Stimulated activated naive CD8-positive, alpha-beta T cell treated with anti-CD3 and anti-CD28 coated beads, Interleukin-15, Interleukin-2, amounts not matched to agents 100 ng/mL and 50 ng/mL, for 24 hours (primary cell): ENCODE measurements around the gene AADAT.
"Not testable (repeated sequence)": the region's sequence is repeated elsewhere in the genome, so short reads cannot be mapped to it uniquely, and the experiment has no call there.

Source experiments
- H3K27ac Mint-ChIP-seq: one replicate; pipeline ENCODE4 v1.8.0; 2021; ENCODE audit warnings: mild to moderate bottlenecking, mixed read lengths
- H3K27me3 Mint-ChIP-seq: one replicate; pipeline ENCODE4 v1.8.0; 2021; ENCODE audit warnings: mixed read lengths
- H3K36me3 Mint-ChIP-seq: one replicate; pipeline ENCODE4 v1.8.0; 2021; ENCODE audit warnings: low read depth, mixed read lengths
- H3K4me1 Mint-ChIP-seq: one replicate; pipeline ENCODE4 v1.8.0; 2021; ENCODE audit warnings: low read depth, mixed read lengths
- H3K4me3 Mint-ChIP-seq: one replicate; pipeline ENCODE4 v1.8.0; 2021; ENCODE audit warnings: mild to moderate bottlenecking, mixed read lengths
- H3K9me3 Mint-ChIP-seq: one replicate; pipeline ENCODE4 v1.8.0; 2021; ENCODE audit warnings: mixed read lengths

The AADAT gene

DNA sequence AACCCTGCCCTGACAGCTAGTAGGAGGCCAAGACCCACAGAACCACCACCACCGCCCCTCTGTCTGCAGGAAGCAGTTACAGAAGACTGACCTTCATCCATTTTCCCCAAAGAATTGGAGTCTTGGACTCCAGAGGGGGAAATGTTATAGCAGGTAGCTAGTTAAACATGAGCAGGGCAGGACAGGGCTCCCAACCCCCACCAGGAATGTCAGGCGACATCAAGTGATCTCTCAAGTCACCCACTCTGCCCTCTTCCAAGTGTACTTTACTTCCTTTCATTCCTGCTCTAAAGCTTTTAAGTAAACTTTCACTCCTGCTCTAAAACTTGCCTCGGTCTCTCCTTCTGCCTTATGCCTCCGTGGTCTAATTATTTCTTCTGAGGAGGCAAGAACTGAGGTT is 17.1 kb upstream of the AADAT start:
- no peaks in the 10 kb centered on the region for H3K36me3 Mint-ChIP-seq
- no peaks in the 10 kb centered on the region for H3K27me3 Mint-ChIP-seq
- no peak overlapping the region for H3K4me3 Mint-ChIP-seq
- no peak overlapping the region for H3K27ac Mint-ChIP-seq
- H3K4me1 Mint-ChIP-seq, result no peaks in the 10 kb centered on the region
- H3K9me3 Mint-ChIP-seq, result no peaks in the 10 kb centered on the region

DNA sequence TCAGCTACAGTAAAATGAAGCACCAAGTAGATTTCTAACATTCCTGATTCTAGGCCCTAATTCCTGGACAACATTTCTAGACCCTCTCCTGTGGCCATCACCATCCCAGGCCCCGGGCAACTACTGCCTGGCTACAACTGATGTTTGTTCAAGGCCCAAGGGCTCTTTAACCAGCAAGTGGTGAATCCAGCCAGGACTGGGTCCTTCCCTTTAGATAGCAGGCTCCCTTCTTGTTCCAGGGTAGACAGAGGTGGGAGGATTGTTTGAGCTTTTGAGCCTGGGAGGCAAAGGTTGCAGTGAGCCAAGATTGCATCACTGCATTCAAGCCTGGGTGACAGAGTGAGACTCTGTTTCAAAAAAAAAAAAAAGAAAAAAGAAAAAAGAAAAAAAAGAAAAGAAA is 12.7 kb upstream of the AADAT start:
- Mint-ChIP-seq H3K9me3 (no peaks in the 10 kb centered on the region), H3K4me1 (no peaks in the 10 kb centered on the region), H3K27me3 (peaks cover 12% of the 10 kb centered on the region), H3K36me3 (no peaks in the 10 kb centered on the region), H3K27ac (no peak overlapping the region), H3K4me3 (no peak overlapping the region)

DNA sequence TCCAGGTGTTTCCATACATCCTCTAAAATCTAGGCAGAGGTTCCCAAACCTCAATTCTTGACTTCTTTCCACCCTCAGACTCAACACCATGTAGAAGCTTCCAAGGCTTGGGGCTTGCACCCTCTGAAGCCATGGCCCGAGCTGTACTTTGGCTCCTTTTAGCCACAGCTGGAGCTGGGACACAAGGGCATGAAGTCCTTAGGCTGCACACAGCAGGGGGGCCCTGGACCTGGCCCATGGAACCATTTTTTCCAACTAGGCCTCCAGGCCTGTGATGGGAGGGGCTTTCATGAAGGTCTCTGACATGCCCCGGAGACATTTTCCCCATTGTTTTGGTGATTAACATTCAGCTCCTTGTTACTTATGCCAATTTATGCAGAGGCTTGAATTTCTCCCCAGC is 8.4 kb upstream of the AADAT start:
- not testable (repeated sequence) for H3K27ac Mint-ChIP-seq, H3K4me3 Mint-ChIP-seq, H3K4me1 Mint-ChIP-seq, H3K36me3 Mint-ChIP-seq, H3K9me3 Mint-ChIP-seq
- H3K27me3 Mint-ChIP-seq, result peaks cover 20% of the 10 kb centered on the region

DNA sequence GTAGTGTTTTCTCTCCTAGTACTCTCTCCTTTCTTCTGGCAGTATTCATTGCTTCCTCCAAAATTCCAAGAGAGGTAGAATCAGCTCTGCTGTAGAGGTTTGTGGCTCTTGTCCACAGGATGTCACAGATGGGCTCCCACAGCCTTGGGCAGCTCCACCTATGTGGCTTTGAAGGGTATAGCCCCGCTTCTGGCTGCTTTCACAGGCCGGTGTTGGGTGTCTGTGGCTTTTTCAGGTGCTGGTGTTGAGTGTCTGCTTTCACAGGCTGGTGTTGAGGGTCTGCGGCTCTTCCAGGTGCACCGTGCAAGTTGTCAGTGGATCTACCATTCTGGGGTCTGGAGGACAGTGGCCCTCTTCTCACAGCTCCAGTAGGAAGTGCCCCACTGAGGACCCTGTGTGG is 7.9 kb upstream of the AADAT start:
- Mint-ChIP-seq H3K9me3 (no peaks in the 10 kb centered on the region), H3K4me3 (no peak overlapping the region), H3K4me1 (no peaks in the 10 kb centered on the region), H3K27ac (no peak overlapping the region), H3K27me3 (peaks cover 20% of the 10 kb centered on the region), H3K36me3 (no peaks in the 10 kb centered on the region)

DNA sequence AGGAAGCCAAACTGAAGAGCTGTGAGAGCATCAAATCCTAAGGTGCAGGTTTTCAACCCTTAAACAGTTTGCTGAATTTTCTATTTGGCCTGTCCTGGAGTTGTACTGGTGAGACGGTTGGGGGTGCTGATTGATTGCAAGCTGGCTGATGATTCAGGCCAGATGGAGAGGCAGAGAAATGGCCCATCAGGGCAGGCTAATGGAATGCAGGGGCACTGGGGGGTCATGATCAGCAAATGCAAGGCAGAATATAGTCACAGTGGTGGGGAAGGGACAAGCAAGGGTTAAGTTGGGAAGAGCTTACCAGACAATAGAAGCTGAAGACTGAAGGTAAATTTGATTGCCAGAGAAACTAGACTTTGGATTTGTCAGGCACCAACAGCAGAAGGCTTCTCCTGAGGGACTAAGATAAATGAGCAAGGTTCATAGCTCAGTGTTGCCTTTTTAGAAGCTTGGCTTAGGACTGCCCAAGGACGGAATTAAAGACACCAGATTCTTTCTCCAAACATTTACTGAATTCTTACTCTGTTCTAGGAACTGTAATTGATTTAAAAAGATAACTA is 4.3 kb upstream of the AADAT start:
- peaks cover 40% of the 10 kb centered on the region for H3K27me3 Mint-ChIP-seq
- no peak overlapping the region for H3K27ac Mint-ChIP-seq
- no peaks in the 10 kb centered on the region for H3K9me3 Mint-ChIP-seq
- no peaks in the 10 kb centered on the region for H3K36me3 Mint-ChIP-seq
- no peak overlapping the region for H3K4me3 Mint-ChIP-seq
- H3K4me1 Mint-ChIP-seq, result peaks cover 10% of the 10 kb centered on the region

DNA sequence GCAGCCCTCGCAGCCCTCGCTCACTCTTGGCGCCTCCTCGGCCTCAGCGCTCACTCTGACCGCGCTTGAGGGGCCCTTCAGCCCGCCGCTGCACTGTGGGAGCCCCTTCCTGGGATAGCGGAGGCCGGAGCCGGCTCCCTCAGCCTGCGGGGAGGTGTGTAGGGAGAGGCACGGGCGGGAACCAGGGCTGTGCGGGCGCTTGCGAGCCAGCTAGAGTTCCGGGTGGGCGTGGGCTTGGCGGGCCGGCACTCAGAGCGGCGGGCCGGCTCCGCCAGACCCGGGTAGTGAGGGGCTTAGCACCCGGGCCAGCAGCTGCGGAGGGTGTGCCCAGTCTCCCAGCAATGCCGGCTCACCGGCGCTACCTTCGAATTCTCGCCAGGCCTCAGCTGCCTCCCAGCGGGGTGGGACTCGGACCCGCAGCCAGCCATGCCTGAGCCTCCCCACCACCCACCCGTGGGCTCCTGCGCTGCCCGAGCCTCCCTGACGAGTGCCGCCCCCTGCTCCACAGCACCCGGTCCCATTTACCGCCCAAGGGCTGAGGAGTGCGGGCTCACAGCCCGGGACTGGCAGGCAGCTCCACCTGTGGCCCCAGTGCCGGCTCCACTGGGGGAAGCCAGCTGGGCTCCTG is 1.4 kb upstream of the AADAT start:
- H3K36me3 Mint-ChIP-seq, result no peaks in the 10 kb centered on the region
- H3K27me3 Mint-ChIP-seq, result peaks cover 48% of the 10 kb centered on the region

DNA sequence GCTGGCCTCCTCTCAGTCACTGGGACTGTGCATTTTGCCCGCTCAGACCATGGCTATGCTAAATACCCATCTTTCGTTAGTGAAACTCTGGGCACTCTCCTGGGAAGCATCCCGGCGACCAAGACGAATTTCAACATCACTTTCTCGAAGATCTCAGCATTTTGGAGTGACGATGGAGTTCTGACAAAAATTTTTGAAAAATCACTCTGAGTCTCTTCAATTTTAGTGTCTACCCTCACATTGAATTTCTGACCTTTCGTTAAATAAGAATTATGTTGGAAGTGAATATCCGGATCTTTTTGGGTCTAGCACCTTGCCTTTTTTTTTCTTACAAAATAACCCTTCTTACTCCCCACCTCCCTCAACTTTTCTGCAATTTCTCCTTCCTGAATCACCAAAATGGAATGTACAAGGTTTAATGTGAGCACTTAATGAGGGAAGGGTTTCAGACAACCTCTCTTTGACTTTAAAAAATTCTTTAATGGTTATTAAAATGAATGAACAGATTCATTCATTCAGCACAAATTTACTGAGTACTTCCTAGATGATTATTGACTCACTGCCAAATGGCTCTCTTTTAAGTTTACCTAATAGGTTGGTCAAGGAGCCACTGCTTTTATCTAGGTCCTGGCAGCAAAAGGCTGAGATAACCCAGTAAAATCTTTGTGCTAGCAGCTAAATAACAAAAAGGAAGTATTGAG is 746 bp upstream of the AADAT start:
- Mint-ChIP-seq H3K9me3 (no peaks in the 10 kb centered on the region), H3K27ac (no peak overlapping the region), H3K27me3 (peaks cover 49% of the 10 kb centered on the region), H3K4me1 (peaks cover 10% of the 10 kb centered on the region), H3K4me3 (peak overlapping the region; percentile 31), H3K36me3 (no peaks in the 10 kb centered on the region)

More for the DNA sequence above, 1.4 kb upstream of the AADAT start:
- no peaks in the 10 kb centered on the region for H3K9me3 Mint-ChIP-seq
- no peak overlapping the region for H3K27ac Mint-ChIP-seq
- H3K4me1 Mint-ChIP-seq, result peaks cover 10% of the 10 kb centered on the region
- H3K4me3 Mint-ChIP-seq, result no peak overlapping the region

DNA sequence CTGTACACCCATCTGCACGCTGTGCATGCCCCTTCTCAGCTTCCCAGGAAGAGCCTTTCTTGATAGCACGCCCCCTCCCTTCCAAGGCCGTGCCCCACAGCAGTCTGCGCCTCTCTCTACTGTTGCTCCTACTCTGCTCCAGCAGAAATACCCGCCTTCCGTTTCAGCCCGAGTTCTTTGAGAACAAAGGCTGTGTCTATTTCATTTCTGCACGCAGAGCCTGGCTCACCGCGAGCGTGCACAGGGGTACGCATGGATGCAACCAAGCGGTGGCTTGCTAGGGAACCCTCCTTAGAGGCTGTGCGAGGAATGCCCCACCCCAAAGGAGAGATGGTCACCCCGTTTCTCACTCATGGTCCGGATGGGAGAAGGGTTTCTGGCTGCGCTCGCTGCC is 485 bp downstream of the AADAT start:
- Mint-ChIP-seq H3K4me3 (peak overlapping the region; percentile 60), H3K27me3 (peaks cover 47% of the 10 kb centered on the region), H3K9me3 (no peaks in the 10 kb centered on the region)

DNA sequence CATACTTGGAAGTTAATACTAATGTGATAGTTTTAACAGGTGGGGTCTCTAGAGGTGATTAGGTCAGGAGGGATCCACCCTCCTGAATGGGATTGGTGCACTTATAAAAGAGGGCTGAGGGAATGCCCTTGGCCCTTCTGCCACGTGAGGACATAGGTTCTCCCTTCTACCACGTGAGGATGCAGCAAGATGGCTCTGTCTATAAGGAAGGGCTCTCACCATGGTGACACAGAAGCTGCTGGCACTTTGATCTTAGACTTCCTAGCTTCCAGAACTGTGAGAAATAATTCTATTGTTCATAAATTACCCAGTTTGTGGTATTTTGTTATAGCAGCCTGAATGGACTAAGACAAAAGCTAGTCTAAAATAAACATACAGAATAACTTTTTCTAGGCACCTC is 1.0 kb downstream of the AADAT start:
- H3K9me3 Mint-ChIP-seq, result no peaks in the 10 kb centered on the region
- no peak overlapping the region for H3K27ac Mint-ChIP-seq
- peaks cover 44% of the 10 kb centered on the region for H3K27me3 Mint-ChIP-seq
- H3K4me1 Mint-ChIP-seq, result peaks cover 10% of the 10 kb centered on the region
- no peak overlapping the region for H3K4me3 Mint-ChIP-seq
- no peaks in the 10 kb centered on the region for H3K36me3 Mint-ChIP-seq

More for the DNA sequence above, 485 bp downstream of the AADAT start:
- Mint-ChIP-seq H3K4me1 (peaks cover 10% of the 10 kb centered on the region), H3K36me3 (no peaks in the 10 kb centered on the region), H3K27ac (no peak overlapping the region)

DNA sequence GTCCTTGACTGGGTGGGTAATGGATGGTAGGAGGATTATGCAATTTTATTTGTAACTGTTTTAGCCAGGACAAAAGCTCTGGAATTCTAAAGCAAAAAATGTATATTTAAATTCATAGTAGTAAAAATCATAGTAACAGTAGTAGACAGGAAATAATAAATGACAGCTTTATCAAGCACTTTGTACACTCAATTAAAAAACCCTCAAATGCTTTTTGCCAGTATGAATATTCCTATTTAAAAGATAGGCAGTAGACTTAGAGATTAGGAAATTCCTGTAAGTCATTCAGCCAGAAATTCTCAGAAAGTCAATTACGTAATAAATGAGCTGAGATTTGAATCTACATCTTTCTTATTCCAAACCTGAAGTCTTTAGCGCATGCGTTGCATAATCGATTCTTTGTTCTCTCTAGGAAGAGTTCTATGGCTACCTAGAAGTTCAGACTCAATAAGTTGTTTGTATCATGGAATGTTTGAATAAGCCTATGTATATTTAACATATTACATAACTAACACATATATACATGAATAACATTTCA is 2.5 kb downstream of the AADAT start:
- Mint-ChIP-seq H3K27ac (no peak overlapping the region), H3K9me3 (no peaks in the 10 kb centered on the region), H3K27me3 (peaks cover 43% of the 10 kb centered on the region), H3K4me1 (peaks cover 10% of the 10 kb centered on the region), H3K4me3 (no peak overlapping the region), H3K36me3 (no peaks in the 10 kb centered on the region)

DNA sequence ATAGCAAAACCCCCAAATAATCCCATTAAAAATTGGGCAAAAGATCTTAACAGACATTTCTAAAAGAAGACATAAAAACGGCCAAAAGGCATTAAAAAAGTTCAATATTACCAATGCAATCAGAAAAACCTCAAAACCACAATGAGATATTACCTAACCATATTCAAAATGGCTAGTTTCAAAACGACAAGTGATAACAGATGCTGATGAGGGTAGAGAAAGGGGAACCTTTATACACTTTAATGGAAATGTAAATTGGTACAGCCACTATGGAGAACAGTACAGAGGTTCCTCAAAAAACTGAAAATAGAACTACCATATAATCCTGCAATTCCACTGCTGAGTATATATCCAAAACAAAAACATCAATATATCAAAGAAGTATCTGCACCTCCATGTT is 6.2 kb downstream of the AADAT start:
- Mint-ChIP-seq H3K27me3 (peaks cover 30% of the 10 kb centered on the region), H3K9me3 (no peaks in the 10 kb centered on the region), H3K4me1 (no peaks in the 10 kb centered on the region), H3K27ac (no peak overlapping the region), H3K36me3 (no peaks in the 10 kb centered on the region), H3K4me3 (no peak overlapping the region)

DNA sequence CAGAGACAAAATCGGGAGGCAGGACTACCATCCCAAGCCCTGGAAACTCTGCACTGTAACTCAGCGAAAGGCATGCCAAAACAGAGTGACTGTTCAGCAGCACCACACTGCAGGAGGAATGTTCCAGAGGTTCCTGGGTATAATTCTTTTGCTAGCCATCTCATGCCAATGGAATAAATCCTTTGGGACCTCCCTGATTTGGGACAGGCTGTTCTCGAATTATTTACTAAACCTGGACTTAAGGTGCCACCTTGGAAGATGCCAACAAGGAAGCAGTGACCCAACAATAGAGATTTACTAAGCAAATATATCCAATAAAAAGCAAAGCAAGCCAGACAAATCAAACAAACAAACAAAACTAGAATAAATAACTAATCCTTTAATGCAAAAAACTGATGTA is 9.3 kb downstream of the AADAT start:
- Mint-ChIP-seq H3K4me3 (no peak overlapping the region), H3K9me3 (no peaks in the 10 kb centered on the region), H3K36me3 (no peaks in the 10 kb centered on the region), H3K27me3 (peaks cover 13% of the 10 kb centered on the region), H3K4me1 (no peaks in the 10 kb centered on the region), H3K27ac (no peak overlapping the region)

DNA sequence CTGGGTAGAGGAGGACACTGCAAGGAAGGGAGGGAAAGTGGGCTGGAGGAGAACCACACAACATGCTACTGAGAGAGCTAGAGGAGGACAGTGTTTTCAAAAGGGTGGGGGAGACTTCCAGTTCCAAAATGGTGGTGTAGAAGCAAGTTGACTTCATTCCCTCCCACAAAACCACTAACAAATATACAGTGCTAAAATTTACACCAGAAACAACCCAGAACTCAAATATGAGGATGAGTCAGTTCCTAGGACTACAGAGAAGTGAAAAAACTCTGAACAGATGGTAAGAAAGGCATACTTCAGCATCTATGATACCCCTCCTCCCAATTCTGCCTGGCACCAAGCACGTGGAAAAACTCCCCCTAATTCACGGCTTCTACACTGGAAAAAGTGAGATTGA is 9.8 kb downstream of the AADAT start:
- Mint-ChIP-seq H3K4me1 (no peaks in the 10 kb centered on the region), H3K9me3 (no peaks in the 10 kb centered on the region), H3K36me3 (no peaks in the 10 kb centered on the region), H3K4me3 (no peak overlapping the region), H3K27ac (no peak overlapping the region), H3K27me3 (peaks cover 13% of the 10 kb centered on the region)

DNA sequence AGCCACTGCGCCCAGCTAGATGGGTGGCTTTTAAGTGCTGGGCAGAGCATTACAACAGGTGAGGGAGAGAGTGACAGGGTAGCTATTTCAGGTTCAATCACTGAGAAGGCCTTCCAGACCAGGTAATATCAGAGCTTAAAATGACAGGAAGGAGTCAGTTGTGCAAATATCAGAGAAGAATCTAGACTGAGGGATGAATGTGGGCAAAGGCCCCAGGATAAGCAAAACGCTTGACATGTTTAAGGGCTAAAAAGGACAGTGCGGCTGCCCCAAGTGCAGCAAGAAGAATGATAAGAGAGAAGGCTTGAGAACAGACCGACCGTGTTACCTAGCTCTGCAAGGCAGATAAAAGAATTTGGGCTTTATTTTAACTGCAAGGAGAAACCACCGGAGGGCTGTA is 18.6 kb downstream of the AADAT start:
- no peak overlapping the region for H3K4me3 Mint-ChIP-seq
- H3K9me3 Mint-ChIP-seq, result no peaks in the 10 kb centered on the region
- no peaks in the 10 kb centered on the region for H3K36me3 Mint-ChIP-seq
- no peaks in the 10 kb centered on the region for H3K4me1 Mint-ChIP-seq
- H3K27me3 Mint-ChIP-seq, result no peaks in the 10 kb centered on the region
- H3K27ac Mint-ChIP-seq, result no peak overlapping the region

DNA sequence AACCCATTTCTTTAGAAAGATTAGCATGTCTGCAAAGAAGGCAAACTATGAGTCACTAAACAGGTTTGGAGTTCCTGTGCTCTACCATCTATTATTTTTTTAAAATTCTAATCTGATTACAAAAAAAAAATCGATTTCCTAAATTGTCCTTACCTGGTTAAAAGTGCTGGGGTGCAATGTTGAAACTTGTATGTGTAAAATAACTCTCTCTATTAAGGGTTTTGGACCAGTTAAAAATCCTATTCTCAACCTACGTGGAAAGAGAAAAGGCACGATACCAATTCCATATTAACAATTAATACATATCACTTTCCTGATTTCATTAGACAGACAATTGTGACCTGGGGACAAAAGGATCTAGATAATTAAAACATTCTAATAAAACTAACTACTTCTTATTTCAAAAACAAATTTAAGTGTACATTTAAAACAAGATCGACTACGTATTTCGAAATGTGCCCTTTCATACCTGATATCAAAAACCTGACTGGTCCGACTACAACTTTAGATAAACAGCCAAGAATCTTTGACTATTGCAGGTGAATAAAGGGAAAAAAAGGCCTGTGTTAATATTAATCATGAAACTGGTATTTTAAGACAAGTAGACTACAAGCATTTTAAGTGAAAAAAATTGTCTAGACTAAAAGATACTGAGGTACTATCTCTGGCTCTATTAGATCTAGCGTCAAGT is 21.2 kb downstream of the AADAT start:
- H3K4me3 Mint-ChIP-seq, result no peak overlapping the region
- H3K27me3 Mint-ChIP-seq, result peaks cover 4% of the 10 kb centered on the region
- H3K4me1 Mint-ChIP-seq, result no peaks in the 10 kb centered on the region
- H3K36me3 Mint-ChIP-seq, result no peaks in the 10 kb centered on the region
- H3K9me3 Mint-ChIP-seq, result no peaks in the 10 kb centered on the region
- H3K27ac Mint-ChIP-seq, result no peak overlapping the region
